ES-I3 (cell line): ENCODE data around the gene MYLK3.

Source experiments
- H3K36me3 ChIP-seq: 2 replicates; pipeline ENCODE4 v1.6.1; 2013; ENCODE audit warnings: mild to moderate bottlenecking, low read length, control low read depth, moderate library complexity; ENCODE audit not compliant: insufficient read depth
- H3K4me1 ChIP-seq: 2 replicates; pipeline ENCODE4 v1.6.1; 2013; ENCODE audit warnings: mild to moderate bottlenecking, control low read depth, low read length; ENCODE audit not compliant: insufficient read depth
- H3K9ac ChIP-seq: 2 replicates; pipeline ENCODE4 v1.6.1; 2013; ENCODE audit warnings: low read depth, mild to moderate bottlenecking, low read length, moderate library complexity
- H3K9me3 ChIP-seq: 2 replicates; pipeline ENCODE4 v1.6.1; 2013; ENCODE audit warnings: mild to moderate bottlenecking, low read length, moderate library complexity; ENCODE audit not compliant: control insufficient read depth, insufficient read depth

The MYLK3 gene

GRCh38 chr16:46775214-46775613 is 27.1 kb upstream of the MYLK3 start:
- Histone ChIP-seq H3K4me1 (no peaks in the 10 kb centered on the region), H3K9me3 (no peaks in the 10 kb centered on the region), H3K9ac (no peak overlapping the region), H3K36me3 (no peaks in the 10 kb centered on the region)

DNA sequence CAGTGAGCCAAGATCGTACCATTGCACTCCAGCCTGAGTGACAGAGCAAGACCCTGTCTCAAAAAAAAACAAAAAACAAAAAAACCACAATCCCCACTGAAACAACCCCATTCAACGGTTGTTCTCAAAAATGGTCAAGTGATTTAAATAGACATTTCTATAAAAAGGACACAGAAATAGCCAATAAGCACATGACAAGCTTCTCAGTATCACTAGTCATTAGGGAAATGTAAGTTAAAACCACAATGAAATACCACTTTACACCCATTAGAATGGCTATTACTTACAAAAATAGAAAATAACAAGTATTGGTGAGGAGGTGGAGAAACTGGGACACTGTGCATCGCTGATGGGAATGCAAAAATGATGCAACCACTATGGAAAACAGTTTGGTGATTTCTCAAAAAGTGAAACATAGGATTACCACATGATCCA is 26.6 kb upstream of the MYLK3 start:
- H3K36me3 ChIP-seq: no peaks in the 10 kb centered on the region
- H3K9me3 ChIP-seq: no peaks in the 10 kb centered on the region

GRCh38 chr16:46772463-46772862 is 24.3 kb upstream of the MYLK3 start:
- H3K4me1 ChIP-seq: no peaks in the 10 kb centered on the region
- no peak overlapping the region for H3K9ac ChIP-seq
- no peaks in the 10 kb centered on the region for H3K36me3 ChIP-seq
- H3K9me3 ChIP-seq: no peaks in the 10 kb centered on the region

More for the DNA sequence above, 26.6 kb upstream of the MYLK3 start:
- Histone ChIP-seq H3K9ac (no peak overlapping the region), H3K4me1 (no peaks in the 10 kb centered on the region)

DNA sequence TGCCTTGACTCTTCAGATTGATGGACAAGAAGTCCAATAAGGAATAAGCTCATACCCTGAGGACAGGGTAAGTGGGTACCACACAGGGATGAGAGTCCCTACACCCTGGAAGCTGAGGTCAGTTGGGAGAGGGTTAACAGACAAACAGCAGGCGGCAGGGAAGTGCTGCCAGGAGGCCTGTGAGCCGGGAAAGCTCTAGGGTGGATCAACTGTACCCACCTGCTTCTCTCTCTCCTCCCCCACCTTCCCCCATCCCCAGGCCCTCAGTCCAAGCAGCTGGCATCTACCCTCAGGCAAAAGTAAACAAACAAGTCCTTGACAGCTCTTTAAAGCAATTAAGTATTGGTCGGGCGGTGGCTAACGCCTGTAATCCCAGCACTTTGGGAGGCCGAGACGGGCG is 20.7 kb upstream of the MYLK3 start:
- H3K36me3 ChIP-seq: no peaks in the 10 kb centered on the region
- H3K9ac ChIP-seq: no peak overlapping the region
- H3K4me1 ChIP-seq: no peaks in the 10 kb centered on the region
- H3K9me3 ChIP-seq: no peaks in the 10 kb centered on the region

- Histone ChIP-seq H3K36me3 (no peaks in the 10 kb centered on the region), H3K9ac (no peak overlapping the region), H3K4me1 (no peaks in the 10 kb centered on the region), H3K9me3 (no peaks in the 10 kb centered on the region)
These were observed 16.9 kb upstream of the MYLK3 start for GRCh38 chr16:46765050-46765449.

GRCh38 chr16:46763147-46763546 is 15.0 kb upstream of the MYLK3 start:
- Histone ChIP-seq H3K4me1 (no peaks in the 10 kb centered on the region; the same call in 1 of the 2 replicates), H3K9ac (no peak overlapping the region), H3K36me3 (no peaks in the 10 kb centered on the region), H3K9me3 (no peaks in the 10 kb centered on the region)

GRCh38 chr16:46762583-46762982 is 14.4 kb upstream of the MYLK3 start:
- H3K9me3 ChIP-seq: no peaks in the 10 kb centered on the region
- no peak overlapping the region for H3K9ac ChIP-seq
- peaks cover 3% of the 10 kb centered on the region; the same call in 1 of the 2 replicates for H3K4me1 ChIP-seq
- no peaks in the 10 kb centered on the region for H3K36me3 ChIP-seq

DNA sequence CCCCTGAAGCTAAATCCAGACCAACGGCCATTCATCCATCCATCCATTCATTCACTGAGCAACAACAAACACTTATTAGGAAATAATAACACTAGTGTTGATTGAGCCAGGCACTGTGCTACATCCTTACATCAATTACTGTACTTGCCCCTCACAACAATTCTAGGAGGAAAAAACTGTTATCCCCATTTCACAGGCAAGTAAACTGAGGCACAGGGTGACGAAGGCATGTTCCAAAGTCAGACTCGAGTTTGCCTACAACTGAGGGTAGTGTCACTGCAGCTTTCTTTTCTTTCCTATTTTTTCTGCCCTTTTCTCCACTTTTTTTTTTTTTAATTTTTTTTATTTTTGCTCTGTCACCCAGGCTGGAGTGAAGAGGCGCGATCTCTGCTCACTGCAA is 11.2 kb upstream of the MYLK3 start:
- Histone ChIP-seq H3K9me3 (no peaks in the 10 kb centered on the region), H3K4me1 (peaks cover 3% of the 10 kb centered on the region; the same call in 1 of the 2 replicates), H3K9ac (no peak overlapping the region), H3K36me3 (no peaks in the 10 kb centered on the region)

- Histone ChIP-seq H3K9ac (no peak overlapping the region), H3K36me3 (no peaks in the 10 kb centered on the region), H3K4me1 (peaks cover 3% of the 10 kb centered on the region; the same call in 1 of the 2 replicates), H3K9me3 (no peaks in the 10 kb centered on the region)
These were observed 9.4 kb upstream of the MYLK3 start for GRCh38 chr16:46757339-46758050.

- no peaks in the 10 kb centered on the region for H3K36me3 ChIP-seq
- H3K4me1 ChIP-seq: peaks cover 3% of the 10 kb centered on the region; the same call in 1 of the 2 replicates
These were observed 8.6 kb upstream of the MYLK3 start for GRCh38 chr16:46756772-46757171.

GRCh38 chr16:46753015-46753414 is 4.9 kb upstream of the MYLK3 start:
- Histone ChIP-seq H3K36me3 (no peaks in the 10 kb centered on the region), H3K9me3 (no peaks in the 10 kb centered on the region), H3K4me1 (peaks cover 22% of the 10 kb centered on the region; the same call in 1 of the 2 replicates), H3K9ac (no peak overlapping the region)

More at GRCh38 chr16:46756772-46757171, 8.6 kb upstream of the MYLK3 start:
- Histone ChIP-seq H3K9me3 (no peaks in the 10 kb centered on the region), H3K9ac (no peak overlapping the region)

DNA sequence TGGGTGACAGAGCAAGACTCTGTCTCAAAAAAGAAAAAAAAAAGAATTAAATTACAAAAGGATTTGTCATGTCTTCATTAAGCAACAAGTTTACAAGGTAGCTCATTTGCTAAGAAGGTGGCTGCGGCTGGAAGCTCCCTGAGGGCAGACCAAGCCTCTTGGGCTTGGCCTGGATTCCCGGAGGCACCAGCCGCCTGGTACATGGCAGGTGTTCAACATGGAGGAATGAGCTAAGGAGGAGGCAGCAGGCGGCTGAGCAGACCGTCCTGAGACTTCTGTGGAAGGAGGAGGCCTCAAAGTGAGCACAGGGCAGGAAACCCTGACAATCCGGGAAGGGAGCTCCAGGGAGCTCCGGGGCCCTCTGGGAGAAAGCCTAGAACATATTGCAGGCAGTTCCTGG is 3.2 kb upstream of the MYLK3 start:
- H3K36me3 ChIP-seq: no peaks in the 10 kb centered on the region
- H3K4me1 ChIP-seq: peaks cover 34% of the 10 kb centered on the region; the same call in 1 of the 2 replicates
- H3K9me3 ChIP-seq: no peaks in the 10 kb centered on the region
- no peak overlapping the region for H3K9ac ChIP-seq

- Histone ChIP-seq H3K36me3 (no peaks in the 10 kb centered on the region), H3K9me3 (no peaks in the 10 kb centered on the region), H3K9ac (no peak overlapping the region), H3K4me1 (peaks cover 34% of the 10 kb centered on the region; the same call in 1 of the 2 replicates)
These were observed 896 bp upstream of the MYLK3 start for GRCh38 chr16:46748775-46749705.

- Histone ChIP-seq H3K9me3 (no peaks in the 10 kb centered on the region), H3K4me1 (peaks cover 45% of the 10 kb centered on the region), H3K36me3 (no peaks in the 10 kb centered on the region), H3K9ac (no peak overlapping the region)
These were observed 1.0 kb downstream of the MYLK3 start for GRCh38 chr16:46746821-46747776.
